Thoracic aorta (tissue), 2 donors: ENCODE results near the gene AADACL4. TPM values are rescaled to one million over a fixed set of nuclear protein-coding genes. Genes with fewer than 3 reads are reported as not detected.

Experiments used
- ATAC-seq: fragments of 150-250 bp; one replicate; pipeline ENCODE4 v1.8.0; 2017; ENCODE audit warnings: low read depth; ENCODE audit not compliant: insufficient number of reproducible peaks, low FRiP score
- DNase-seq: peaks from one replicate; pipeline ENCODE4 v3.0.0-alpha.2; 2020; ENCODE audit warnings: low spot score
- H3K27ac ChIP-seq, 2 donors: fragments of 200-600 bp; sonication (generic); 1 replicate in 1 of 2; 2 replicates in 1 of 2; pipeline ENCODE4 v1.5.1; 2016; ENCODE audit warnings: mild to moderate bottlenecking in 2 of 2, moderate library complexity in 2 of 2
- H3K27me3 ChIP-seq: fragments of 200-600 bp; sonication (generic); replicated peaks from 2 replicates; pipeline ENCODE4 v1.6.0; 2016; ENCODE audit warnings: mild to moderate bottlenecking; ENCODE audit not compliant: insufficient read depth
- H3K36me3 ChIP-seq: fragments of 200-600 bp; sonication (generic); one replicate; pipeline ENCODE4 v1.5.1; 2016
- H3K4me1 ChIP-seq, 2 donors: fragments of 200-600 bp; sonication (generic); 1 replicate in 1 of 2; 2 replicates in 1 of 2; pipeline versions ENCODE4 v1.5.1 to v1.6.0; 2016; ENCODE audit warnings: low read depth in 2 of 2, mild to moderate bottlenecking in 1 of 2; ENCODE audit not compliant: control insufficient read depth in 1 of 2
- H3K4me3 ChIP-seq: fragments of 200-600 bp; sonication (generic); 2 replicates; pipeline ENCODE4 v1.5.1; 2016; ENCODE audit warnings: mild to moderate bottlenecking
- H3K9me3 ChIP-seq: fragments of 200-600 bp; sonication (generic); 2 replicates; pipeline ENCODE4 v1.5.1; 2016
- total RNA-seq, 2 donors: library from RNA; depleted of rRNA; stranded (reverse); fragments of >200 nt; gene quantifications; one replicate each; pipeline versions ENCODE4 v1.1.0 to v1.2.3, GENCODE V29; 2016
- TF ChIP-seq, protein P1 (sequence below): fragments of 200-600 bp; sonication (generic); IDR thresholded peaks from one replicate; pipeline ENCODE4 v1.5.1; 2019; ENCODE audit warnings: antibody characterized with exemption

The AADACL4 gene
- total RNA-seq, 2 donors from 2014 or later: not detected

DNA sequence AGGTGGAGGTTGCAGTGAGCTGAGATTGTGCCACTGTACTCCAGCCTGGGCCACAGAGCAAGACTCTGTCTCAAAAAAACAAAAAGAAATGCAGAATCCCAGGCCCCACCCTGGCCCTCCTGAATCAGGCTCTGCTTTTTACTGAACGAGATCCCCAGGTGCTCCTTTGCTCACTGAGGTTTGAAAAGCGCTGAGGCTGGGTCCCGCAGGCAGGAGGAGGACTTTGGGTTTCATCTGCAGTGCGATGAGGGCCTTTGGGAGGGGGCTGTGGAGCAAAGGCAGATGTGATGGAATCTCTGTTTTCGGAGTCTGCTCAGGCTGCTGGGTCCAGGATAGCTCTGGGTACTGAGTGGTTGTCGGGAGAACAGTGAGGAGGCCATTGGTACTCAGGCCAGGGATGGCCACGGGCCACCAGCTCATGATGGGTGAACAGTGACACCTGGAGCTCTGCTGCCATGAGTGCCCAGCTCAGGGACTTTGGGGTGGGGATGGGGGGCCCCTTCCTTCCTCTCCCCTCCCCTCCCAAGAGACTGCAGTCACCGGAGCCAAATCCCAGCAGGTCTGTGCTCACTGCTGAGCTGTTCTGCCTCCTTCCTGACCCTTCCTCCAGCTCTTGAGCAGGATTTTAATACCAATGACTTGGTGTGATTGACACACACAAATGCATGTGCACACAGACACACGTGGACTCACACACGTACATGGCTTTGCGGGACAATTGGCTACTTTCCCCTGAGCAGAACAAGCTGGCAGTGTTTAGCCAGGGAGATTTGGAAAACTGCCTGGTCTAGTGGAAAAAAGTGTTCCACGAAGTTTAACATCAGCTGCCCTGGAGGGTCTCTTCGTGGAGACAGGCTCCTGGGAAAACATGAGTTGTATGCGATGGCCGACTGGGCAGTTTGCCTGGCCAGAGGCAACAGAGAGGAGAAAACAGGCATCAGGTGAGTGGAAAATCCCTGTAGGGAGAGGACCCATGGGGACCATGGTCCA, 22.2 kb upstream of the AADACL4 start:
- Histone ChIP-seq H3K9me3 (no peaks in the 10 kb centered on the region), H3K4me1 (peaks cover 12 to 43% of the 10 kb centered on the region in 2 donors), H3K27me3 (no peaks in the 10 kb centered on the region), H3K36me3 (no peaks in the 10 kb centered on the region), H3K4me3 (peak overlapping the region; percentile 18), H3K27ac (peak overlapping the region; percentile 89 to 92)
- DNase-seq (no peak), ATAC-seq (no peak)
- TF ChIP-seq, protein P1, sequence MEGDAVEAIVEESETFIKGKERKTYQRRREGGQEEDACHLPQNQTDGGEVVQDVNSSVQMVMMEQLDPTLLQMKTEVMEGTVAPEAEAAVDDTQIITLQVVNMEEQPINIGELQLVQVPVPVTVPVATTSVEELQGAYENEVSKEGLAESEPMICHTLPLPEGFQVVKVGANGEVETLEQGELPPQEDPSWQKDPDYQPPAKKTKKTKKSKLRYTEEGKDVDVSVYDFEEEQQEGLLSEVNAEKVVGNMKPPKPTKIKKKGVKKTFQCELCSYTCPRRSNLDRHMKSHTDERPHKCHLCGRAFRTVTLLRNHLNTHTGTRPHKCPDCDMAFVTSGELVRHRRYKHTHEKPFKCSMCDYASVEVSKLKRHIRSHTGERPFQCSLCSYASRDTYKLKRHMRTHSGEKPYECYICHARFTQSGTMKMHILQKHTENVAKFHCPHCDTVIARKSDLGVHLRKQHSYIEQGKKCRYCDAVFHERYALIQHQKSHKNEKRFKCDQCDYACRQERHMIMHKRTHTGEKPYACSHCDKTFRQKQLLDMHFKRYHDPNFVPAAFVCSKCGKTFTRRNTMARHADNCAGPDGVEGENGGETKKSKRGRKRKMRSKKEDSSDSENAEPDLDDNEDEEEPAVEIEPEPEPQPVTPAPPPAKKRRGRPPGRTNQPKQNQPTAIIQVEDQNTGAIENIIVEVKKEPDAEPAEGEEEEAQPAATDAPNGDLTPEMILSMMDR: no peak

GRCh38 chr1:12622506-12622905, 21.4 kb upstream of the AADACL4 start:
- no peaks in the 10 kb centered on the region for H3K27me3 ChIP-seq
- no peaks in the 10 kb centered on the region for H3K9me3 ChIP-seq
- no peak for ATAC-seq
- H3K4me1 ChIP-seq: peaks cover 12 to 43% of the 10 kb centered on the region in 2 donors
- H3K4me3 ChIP-seq: peak overlapping the region; percentile 18
- TF ChIP-seq, protein P1: no peak
- DNase-seq: no peak
- no peaks in the 10 kb centered on the region for H3K36me3 ChIP-seq
- peak overlapping the region; percentile 89 to 92 for H3K27ac ChIP-seq

DNA sequence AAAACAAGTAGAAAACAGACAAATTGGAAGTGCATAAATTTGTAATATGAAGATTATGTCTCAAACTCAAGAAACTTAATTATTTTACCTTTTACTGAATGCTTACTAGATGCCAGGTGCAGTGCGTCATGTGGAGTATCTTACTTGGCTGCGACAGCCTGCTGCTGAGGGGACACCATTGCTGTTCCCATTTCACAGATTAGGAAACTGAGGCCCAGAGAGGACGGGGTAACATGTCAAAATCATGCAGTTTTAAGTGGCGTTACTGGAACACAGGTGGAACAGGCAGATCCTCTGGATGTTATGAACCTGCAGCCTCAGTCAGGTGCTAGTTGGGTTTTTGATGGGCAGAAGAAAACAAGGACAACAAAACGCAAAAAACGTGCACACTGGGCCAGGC, 18.6 kb upstream of the AADACL4 start:
- DNase-seq: no peak
- no peaks in the 10 kb centered on the region for H3K27me3 ChIP-seq
- TF ChIP-seq, protein P1: no peak
- peaks cover 9 to 34% of the 10 kb centered on the region in 2 donors for H3K4me1 ChIP-seq
- no peak overlapping the region for H3K27ac ChIP-seq
- ATAC-seq: no peak
- H3K36me3 ChIP-seq: no peaks in the 10 kb centered on the region
- H3K4me3 ChIP-seq: no peak overlapping the region
- no peaks in the 10 kb centered on the region for H3K9me3 ChIP-seq

- Histone ChIP-seq H3K9me3 (no peaks in the 10 kb centered on the region), H3K27me3 (no peaks in the 10 kb centered on the region), H3K4me1 (peaks cover 5 to 18% of the 10 kb centered on the region in 2 donors), H3K27ac (no peak overlapping the region), H3K4me3 (no peak overlapping the region), H3K36me3 (no peaks in the 10 kb centered on the region)
- ATAC-seq (no peak), DNase-seq (no peak)
- TF ChIP-seq, protein P1: no peak
Observed at GRCh38 chr1:12626888-12627287, 17.0 kb upstream of the AADACL4 start.

GRCh38 chr1:12627296-12627695, 16.6 kb upstream of the AADACL4 start:
- Histone ChIP-seq H3K9me3 (no peaks in the 10 kb centered on the region), H3K4me1 (peaks cover 5 to 14% of the 10 kb centered on the region in 2 donors), H3K27ac (no peak overlapping the region), H3K4me3 (no peak overlapping the region), H3K27me3 (no peaks in the 10 kb centered on the region), H3K36me3 (no peaks in the 10 kb centered on the region)
- no peak for DNase-seq
- no peak for ATAC-seq
- TF ChIP-seq, protein P1: no peak
